ENCODE measurements around the gene ZNF516. TPM values are rescaled to one million over a fixed set of nuclear protein-coding genes. Genes with fewer than 3 reads are reported as not detected.
A peak's percentile ranks its signal among the peaks of the same experiment; 100 is the strongest.

Gene ZNF516
- total and polyA plus RNA-seq, 2 experiments from 2014 or later: 17.0 to 78.6 TPM

DNA sequence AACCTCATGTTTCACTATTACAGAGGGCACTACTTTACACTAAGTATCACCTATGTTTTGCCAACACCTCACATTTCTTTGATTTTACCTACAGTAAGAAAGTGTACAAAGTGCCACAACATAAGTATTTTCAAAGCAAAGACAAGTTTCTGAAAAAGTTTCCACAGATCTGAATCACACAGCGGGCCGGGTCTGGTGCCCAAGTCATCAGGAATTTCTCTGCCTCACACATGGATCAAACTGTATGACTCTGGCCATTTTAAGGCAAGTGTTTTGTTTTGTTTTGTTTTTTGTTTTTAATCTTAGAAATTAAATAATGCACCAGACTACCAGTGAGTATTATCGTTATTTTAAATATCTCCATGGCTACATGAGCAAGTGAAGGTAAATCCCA, 73.4 kb downstream of the ZNF516 start:
- Histone ChIP-seq H3K27me3 (no peaks in the 10 kb centered on the region), H3K4me3 (no peak overlapping the region), H3K27ac (no peak overlapping the region), H3K36me3 (no peaks in the 10 kb centered on the region), H3K9me3 (ENCODE audit: low read depth) (no peaks in the 10 kb centered on the region), H3K4me1 (ENCODE audit: low read depth) (peaks cover 24% of the 10 kb centered on the region)
- no peak for DNase-seq (ENCODE audit: low read depth in 1 of 2, low spot score in 1 of 2)
- TF ChIP-seq, protein P1, sequence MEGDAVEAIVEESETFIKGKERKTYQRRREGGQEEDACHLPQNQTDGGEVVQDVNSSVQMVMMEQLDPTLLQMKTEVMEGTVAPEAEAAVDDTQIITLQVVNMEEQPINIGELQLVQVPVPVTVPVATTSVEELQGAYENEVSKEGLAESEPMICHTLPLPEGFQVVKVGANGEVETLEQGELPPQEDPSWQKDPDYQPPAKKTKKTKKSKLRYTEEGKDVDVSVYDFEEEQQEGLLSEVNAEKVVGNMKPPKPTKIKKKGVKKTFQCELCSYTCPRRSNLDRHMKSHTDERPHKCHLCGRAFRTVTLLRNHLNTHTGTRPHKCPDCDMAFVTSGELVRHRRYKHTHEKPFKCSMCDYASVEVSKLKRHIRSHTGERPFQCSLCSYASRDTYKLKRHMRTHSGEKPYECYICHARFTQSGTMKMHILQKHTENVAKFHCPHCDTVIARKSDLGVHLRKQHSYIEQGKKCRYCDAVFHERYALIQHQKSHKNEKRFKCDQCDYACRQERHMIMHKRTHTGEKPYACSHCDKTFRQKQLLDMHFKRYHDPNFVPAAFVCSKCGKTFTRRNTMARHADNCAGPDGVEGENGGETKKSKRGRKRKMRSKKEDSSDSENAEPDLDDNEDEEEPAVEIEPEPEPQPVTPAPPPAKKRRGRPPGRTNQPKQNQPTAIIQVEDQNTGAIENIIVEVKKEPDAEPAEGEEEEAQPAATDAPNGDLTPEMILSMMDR (IDR thresholded peaks at IDR 0.05; ENCODE audit: low read depth, low read length): no peak

DNA sequence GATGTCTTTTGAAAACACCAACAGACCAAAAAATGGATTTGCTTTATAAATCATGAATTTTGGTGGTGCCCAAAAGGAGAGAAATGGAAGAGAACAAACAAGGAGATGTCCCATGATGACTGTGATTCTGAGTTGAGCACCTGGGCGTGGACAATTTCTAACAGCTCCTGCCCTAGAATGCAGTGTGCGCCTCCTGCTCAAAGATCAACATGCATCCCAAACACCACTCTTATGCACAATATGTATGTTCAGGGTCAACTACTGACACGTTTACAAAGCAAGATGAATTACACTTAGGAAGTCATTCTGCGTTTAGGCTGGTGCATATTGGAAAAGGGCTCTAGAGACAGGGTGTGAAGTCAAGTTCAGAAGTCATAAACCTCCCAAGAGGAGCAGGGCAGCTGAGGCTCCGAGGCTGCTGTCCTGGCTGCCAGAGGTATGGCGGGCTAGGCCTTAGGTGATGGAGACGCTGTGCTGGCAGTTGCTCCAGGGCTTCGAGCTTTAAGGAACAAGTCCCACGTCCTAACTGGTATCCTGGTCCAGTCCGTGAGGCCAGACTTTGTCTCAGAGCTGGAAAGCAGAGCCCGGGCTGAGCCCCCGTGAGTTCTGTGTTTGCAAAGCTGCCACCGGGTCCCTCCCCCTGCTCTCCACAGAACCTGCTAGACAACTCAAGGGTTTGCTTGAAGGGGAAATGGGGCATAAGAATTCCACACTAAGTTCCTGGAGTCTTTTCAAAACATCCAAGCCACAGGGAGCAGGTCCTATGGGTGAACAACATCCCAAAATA, 74.0 kb downstream of the ZNF516 start:
- TF ChIP-seq, protein P1 (IDR thresholded peaks at IDR 0.05; ENCODE audit: low read depth, low read length): no peak
- no peaks in the 10 kb centered on the region for H3K36me3 ChIP-seq
- no peaks in the 10 kb centered on the region for H3K9me3 ChIP-seq (ENCODE audit: low read depth)
- H3K27me3 ChIP-seq: no peaks in the 10 kb centered on the region
- no peak overlapping the region for H3K4me3 ChIP-seq
- H3K27ac ChIP-seq: no peak overlapping the region
- no peak for DNase-seq (ENCODE audit: low read depth in 1 of 2, low spot score in 1 of 2)
- peaks cover 19% of the 10 kb centered on the region for H3K4me1 ChIP-seq (ENCODE audit: low read depth)

DNA sequence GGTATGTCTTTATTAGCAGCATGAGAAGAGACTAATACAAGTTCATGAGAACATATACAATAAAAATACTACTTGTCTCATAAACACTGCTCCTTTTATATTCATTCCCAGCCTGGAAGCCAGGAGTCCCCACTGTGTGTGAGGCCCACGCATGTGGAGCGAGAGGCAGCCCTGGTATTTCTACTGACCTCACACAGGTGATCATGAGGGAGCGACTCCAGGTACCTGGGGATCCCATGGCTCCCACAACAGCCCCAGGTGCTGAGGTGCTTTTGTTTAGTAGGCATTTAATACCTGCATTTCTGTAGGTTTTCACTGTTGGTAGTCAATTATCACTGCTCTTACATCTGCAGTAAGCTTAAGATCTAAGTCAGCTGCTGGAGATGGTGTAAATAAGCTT, 75.2 kb downstream of the ZNF516 start:
- Histone ChIP-seq H3K9me3 (ENCODE audit: low read depth) (no peaks in the 10 kb centered on the region), H3K36me3 (no peaks in the 10 kb centered on the region), H3K4me1 (ENCODE audit: low read depth) (peaks cover 24% of the 10 kb centered on the region), H3K27ac (no peak overlapping the region), H3K4me3 (no peak overlapping the region), H3K27me3 (no peaks in the 10 kb centered on the region)
- TF ChIP-seq, protein P1 (IDR thresholded peaks at IDR 0.05; ENCODE audit: low read depth, low read length): no peak
- DNase-seq (ENCODE audit: low read depth in 1 of 2, low spot score in 1 of 2): no peak

DNA sequence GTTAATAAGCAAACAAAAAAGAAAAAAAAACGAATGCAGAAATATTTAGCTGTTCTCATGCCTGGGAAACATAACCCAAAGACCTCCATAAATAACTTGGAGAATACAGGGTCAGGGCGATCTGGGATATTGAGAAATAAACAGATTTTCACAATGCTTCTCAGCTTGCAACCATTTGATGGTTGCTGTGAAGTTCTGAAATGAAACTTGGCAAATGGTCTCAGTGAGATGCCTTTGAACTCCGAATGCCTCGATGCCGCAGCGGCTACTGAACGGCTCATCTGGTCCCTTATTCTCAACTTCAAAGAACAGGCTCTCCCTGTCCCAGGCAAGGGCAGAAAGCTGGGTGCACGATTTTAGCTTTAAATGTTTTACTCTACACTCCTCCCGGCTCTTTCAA, 78.1 kb downstream of the ZNF516 start:
- no peaks in the 10 kb centered on the region for H3K36me3 ChIP-seq
- H3K4me1 ChIP-seq (ENCODE audit: low read depth): peaks cover 26% of the 10 kb centered on the region
- peak in 1 of 2 donors; percentile 76 for DNase-seq (ENCODE audit: low read depth in 1 of 2, low spot score in 1 of 2)
- H3K9me3 ChIP-seq (ENCODE audit: low read depth): no peaks in the 10 kb centered on the region
- H3K27ac ChIP-seq: no peak overlapping the region
- H3K4me3 ChIP-seq: no peak overlapping the region
- no peaks in the 10 kb centered on the region for H3K27me3 ChIP-seq
- TF ChIP-seq, protein P1 (IDR thresholded peaks at IDR 0.05; ENCODE audit: low read depth, low read length): no peak

DNA sequence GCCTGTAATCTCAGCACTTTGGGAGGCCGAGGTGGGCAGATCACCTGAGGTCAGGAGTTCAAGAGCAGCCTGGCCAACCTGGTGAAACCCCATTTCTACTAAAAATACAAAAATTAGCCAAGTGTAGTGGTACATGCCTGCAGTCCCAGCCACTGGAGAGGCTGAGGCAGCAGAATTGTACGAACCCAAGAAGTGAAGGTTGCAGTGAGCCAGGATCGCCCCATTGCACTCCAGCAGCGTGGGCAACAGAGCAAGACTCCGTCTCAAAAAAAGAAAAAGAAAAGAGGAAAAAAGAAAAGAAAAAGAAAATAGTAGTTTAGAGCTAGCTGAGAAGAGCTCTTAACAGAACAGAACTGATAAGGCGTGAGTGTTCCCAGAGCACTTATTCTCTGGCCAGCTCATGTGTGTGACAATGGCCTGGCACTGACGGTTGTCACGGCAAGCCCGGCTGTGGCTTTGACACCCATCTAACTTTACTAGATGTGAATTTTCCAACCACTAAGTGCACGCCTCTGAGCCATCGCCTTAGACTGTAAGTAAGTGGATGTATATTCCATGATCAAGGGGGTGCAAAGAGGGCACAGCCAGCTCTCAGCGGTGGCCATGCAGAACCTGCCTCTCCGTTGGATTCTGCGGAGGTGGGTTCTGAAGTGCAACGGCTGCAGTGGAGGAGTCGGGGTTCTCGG, 80.0 kb downstream of the ZNF516 start:
- TF ChIP-seq, protein P1 (IDR thresholded peaks at IDR 0.05; ENCODE audit: low read depth, low read length): no peak
- Histone ChIP-seq H3K27me3 (no peaks in the 10 kb centered on the region), H3K9me3 (ENCODE audit: low read depth) (no peaks in the 10 kb centered on the region), H3K36me3 (no peaks in the 10 kb centered on the region), H3K4me1 (ENCODE audit: low read depth) (peaks cover 19% of the 10 kb centered on the region), H3K27ac (peak overlapping the region; percentile 65), H3K4me3 (no peak overlapping the region)
- DNase-seq (ENCODE audit: low read depth in 1 of 2, low spot score in 1 of 2): peak in 1 of 2 donors; percentile 74
